ENCODE results near the gene PNPLA7. TPM values are rescaled to one million over a fixed set of nuclear protein-coding genes. Genes with fewer than 3 reads are reported as not detected.

Gene PNPLA7
- total RNA-seq, 1 experiment from 2014 or later, result 1.3 TPM

- peaks cover 6% of the 10 kb centered on the region for H3K4me1 Mint-ChIP-seq
- H3K27ac Mint-ChIP-seq, result no peak overlapping the region
- H3K36me3 Mint-ChIP-seq, result peaks cover 5% of the 10 kb centered on the region
- ChIA-PET CTCF (no interaction called here), POLR2A (no interaction called here)
- DNase-seq (ENCODE audit: low spot score), result no peak
- peaks cover 7% of the 10 kb centered on the region; the same call in 1 of the 2 replicates for H3K27me3 Mint-ChIP-seq (ENCODE audit: low read depth)
- H3K9me3 Mint-ChIP-seq, result peaks cover 11% of the 10 kb centered on the region
- no peak overlapping the region for H3K4me3 Mint-ChIP-seq
- TF ChIP-seq RORB (CRISPR knock-in tag; IDR thresholded peaks at IDR 0.05) (no peak), IRF2 (CRISPR knock-in tag; IDR thresholded peaks at IDR 0.05; ENCODE audit: borderline replicate concordance, low read depth) (no peak), NR2C2 (CRISPR knock-in tag; IDR thresholded peaks at IDR 0.05) (no peak), SMAD3 (CRISPR knock-in tag; IDR thresholded peaks at IDR 0.05; ENCODE audit: borderline replicate concordance) (no peak), NFYB (CRISPR knock-in tag; conservative IDR thresholded peaks at IDR 0.05; ENCODE audit: low read depth) (no peak), CTCF (IDR thresholded peaks at IDR 0.05) (no peak), ETV6 (CRISPR knock-in tag; IDR thresholded peaks at IDR 0.05) (no peak), KAT7 (CRISPR knock-in tag; IDR thresholded peaks at IDR 0.05; ENCODE audit: borderline replicate concordance) (no peak), FOXP1 (CRISPR knock-in tag; IDR thresholded peaks at IDR 0.05; ENCODE audit: borderline replicate concordance) (no peak)
- TF ChIP-seq, protein P1, sequence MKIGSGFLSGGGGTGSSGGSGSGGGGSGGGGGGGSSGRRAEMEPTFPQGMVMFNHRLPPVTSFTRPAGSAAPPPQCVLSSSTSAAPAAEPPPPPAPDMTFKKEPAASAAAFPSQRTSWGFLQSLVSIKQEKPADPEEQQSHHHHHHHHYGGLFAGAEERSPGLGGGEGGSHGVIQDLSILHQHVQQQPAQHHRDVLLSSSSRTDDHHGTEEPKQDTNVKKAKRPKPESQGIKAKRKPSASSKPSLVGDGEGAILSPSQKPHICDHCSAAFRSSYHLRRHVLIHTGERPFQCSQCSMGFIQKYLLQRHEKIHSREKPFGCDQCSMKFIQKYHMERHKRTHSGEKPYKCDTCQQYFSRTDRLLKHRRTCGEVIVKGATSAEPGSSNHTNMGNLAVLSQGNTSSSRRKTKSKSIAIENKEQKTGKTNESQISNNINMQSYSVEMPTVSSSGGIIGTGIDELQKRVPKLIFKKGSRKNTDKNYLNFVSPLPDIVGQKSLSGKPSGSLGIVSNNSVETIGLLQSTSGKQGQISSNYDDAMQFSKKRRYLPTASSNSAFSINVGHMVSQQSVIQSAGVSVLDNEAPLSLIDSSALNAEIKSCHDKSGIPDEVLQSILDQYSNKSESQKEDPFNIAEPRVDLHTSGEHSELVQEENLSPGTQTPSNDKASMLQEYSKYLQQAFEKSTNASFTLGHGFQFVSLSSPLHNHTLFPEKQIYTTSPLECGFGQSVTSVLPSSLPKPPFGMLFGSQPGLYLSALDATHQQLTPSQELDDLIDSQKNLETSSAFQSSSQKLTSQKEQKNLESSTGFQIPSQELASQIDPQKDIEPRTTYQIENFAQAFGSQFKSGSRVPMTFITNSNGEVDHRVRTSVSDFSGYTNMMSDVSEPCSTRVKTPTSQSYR (CRISPR knock-in tag; IDR thresholded peaks at IDR 0.05), result no peak
- TF ChIP-seq, protein P2, sequence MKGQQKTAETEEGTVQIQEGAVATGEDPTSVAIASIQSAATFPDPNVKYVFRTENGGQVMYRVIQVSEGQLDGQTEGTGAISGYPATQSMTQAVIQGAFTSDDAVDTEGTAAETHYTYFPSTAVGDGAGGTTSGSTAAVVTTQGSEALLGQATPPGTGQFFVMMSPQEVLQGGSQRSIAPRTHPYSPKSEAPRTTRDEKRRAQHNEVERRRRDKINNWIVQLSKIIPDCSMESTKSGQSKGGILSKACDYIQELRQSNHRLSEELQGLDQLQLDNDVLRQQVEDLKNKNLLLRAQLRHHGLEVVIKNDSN (CRISPR knock-in tag; IDR thresholded peaks at IDR 0.05), result no peak
- no peak for ATAC-seq
Observed at GRCh38 chr9:137530331-137530730, 19.9 kb downstream of the PNPLA7 start.

DNA sequence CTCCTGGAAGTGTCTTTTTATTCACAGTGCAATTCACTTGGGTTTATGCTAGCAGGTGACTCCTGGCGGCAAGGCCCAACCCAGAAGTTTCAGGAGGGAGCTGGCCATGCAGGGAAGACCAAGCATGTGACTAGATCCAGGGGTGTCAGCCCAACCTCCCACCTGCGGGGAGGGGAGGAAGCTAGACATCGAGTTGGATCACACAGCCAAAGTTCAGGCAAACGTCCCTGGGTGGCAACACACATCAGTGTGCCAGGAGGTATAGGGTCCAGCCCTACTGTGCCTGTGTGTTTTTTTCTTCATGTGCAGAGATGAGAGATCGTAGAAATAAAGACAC lies 25.3 kb downstream of the PNPLA7 start:
- no peak overlapping the region for H3K27ac Mint-ChIP-seq
- H3K36me3 Mint-ChIP-seq, result no peaks in the 10 kb centered on the region
- CTCF ChIA-PET, result interaction anchor here (0.8 to 1.2 kb wide), 3 partner anchors 10 to 102 kb away, joined by 3 to 7 read pairs (median 3); partner anchors contain the start of genes EXD3 and NOXA1
- DNase-seq (ENCODE audit: low spot score) (no peak), ATAC-seq (no peak)
- H3K9me3 Mint-ChIP-seq, result no peaks in the 10 kb centered on the region
- POLR2A ChIA-PET, result no interaction called here
- TF ChIP-seq, protein P3, sequence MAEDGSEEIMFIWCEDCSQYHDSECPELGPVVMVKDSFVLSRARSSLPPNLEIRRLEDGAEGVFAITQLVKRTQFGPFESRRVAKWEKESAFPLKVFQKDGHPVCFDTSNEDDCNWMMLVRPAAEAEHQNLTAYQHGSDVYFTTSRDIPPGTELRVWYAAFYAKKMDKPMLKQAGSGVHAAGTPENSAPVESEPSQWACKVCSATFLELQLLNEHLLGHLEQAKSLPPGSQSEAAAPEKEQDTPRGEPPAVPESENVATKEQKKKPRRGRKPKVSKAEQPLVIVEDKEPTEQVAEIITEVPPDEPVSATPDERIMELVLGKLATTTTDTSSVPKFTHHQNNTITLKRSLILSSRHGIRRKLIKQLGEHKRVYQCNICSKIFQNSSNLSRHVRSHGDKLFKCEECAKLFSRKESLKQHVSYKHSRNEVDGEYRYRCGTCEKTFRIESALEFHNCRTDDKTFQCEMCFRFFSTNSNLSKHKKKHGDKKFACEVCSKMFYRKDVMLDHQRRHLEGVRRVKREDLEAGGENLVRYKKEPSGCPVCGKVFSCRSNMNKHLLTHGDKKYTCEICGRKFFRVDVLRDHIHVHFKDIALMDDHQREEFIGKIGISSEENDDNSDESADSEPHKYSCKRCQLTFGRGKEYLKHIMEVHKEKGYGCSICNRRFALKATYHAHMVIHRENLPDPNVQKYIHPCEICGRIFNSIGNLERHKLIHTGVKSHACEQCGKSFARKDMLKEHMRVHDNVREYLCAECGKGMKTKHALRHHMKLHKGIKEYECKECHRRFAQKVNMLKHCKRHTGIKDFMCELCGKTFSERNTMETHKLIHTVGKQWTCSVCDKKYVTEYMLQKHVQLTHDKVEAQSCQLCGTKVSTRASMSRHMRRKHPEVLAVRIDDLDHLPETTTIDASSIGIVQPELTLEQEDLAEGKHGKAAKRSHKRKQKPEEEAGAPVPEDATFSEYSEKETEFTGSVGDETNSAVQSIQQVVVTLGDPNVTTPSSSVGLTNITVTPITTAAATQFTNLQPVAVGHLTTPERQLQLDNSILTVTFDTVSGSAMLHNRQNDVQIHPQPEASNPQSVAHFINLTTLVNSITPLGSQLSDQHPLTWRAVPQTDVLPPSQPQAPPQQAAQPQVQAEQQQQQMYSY (CRISPR knock-in tag; IDR thresholded peaks at IDR 0.05), result no peak
- TF ChIP-seq ATF3 (CRISPR knock-in tag; conservative IDR thresholded peaks at IDR 0.05), result no peak
- TF ChIP-seq ZNF671 (CRISPR knock-in tag; IDR thresholded peaks at IDR 0.05), result no peak
- TF ChIP-seq, protein P1 (CRISPR knock-in tag; IDR thresholded peaks at IDR 0.05), result no peak
- TF ChIP-seq SMAD4 (CRISPR knock-in tag; IDR thresholded peaks at IDR 0.05), result no peak
- TF ChIP-seq ATF2 (CRISPR knock-in tag; IDR thresholded peaks at IDR 0.05; ENCODE audit: borderline replicate concordance, low read depth), result no peak
- no peak for TF ChIP-seq RELA (CRISPR knock-in tag; IDR thresholded peaks at IDR 0.05; ENCODE audit: borderline replicate concordance)
- no peak for TF ChIP-seq JAZF1 (CRISPR knock-in tag; IDR thresholded peaks at IDR 0.05)
- no peak overlapping the region for H3K4me3 Mint-ChIP-seq
- H3K4me1 Mint-ChIP-seq, result no peaks in the 10 kb centered on the region
- H3K27me3 Mint-ChIP-seq (ENCODE audit: low read depth), result no peaks in the 10 kb centered on the region
